Stomach (tissue), 4 donors: ENCODE measurements around the gene SAFB.

Experiments used
- EP300 ChIP-seq: sonication (generic); formaldehyde crosslinking; IDR thresholded peaks from one replicate; pipeline ENCODE4 v1.6.1; 2017; ENCODE audit warnings: antibody characterized with exemption
- POLR2A ChIP-seq, 4 donors: fragments of 450-650 bp; IDR thresholded peaks; one replicate each; pipeline ENCODE4 v1.6.1; 2016; ENCODE audit warnings: antibody characterized with exemption in 4 of 4, control low read depth in 2 of 4, mild to moderate bottlenecking in 1 of 4, moderate library complexity in 1 of 4
- POLR2AphosphoS5 ChIP-seq, 3 donors: sonication (generic); formaldehyde crosslinking; IDR thresholded peaks; one replicate each; pipeline ENCODE4 v1.6.1; 2016; ENCODE audit warnings: antibody characterized with exemption in 3 of 3
- TF ChIP-seq, protein P1 (sequence below), 7 experiments: fragments of 450-650 bp in 4 of 7; fragments of 200-600 bp in 3 of 7; sonication (generic) in 3 of 7; IDR thresholded peaks; one replicate each; pipeline ENCODE4 v1.5.1; 2016 to 2019; ENCODE audit warnings: antibody characterized with exemption in 7 of 7, control low read depth in 2 of 7, mild to moderate bottlenecking in 1 of 7

DNA sequence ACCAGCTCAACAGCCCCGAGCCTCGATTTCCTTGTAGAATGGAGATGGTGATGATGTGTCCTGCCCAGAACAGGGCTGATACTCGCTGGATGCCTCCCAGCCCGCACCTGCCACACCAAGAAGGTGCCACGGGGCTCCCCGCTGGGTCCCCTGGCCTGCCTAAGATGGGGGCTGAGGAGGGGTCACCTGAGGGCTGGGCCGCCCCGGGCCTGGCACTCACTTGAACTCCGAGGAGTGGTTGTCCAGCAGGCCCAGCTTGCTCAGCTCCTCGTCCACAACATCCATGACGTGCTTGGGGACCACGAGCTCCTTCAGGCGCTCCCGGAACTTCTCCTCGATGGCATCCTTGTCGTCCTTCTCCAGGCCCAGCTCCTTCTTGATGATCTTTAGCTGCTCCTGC, 82.7 kb downstream of the SAFB start:
- TF ChIP-seq, protein P1, sequence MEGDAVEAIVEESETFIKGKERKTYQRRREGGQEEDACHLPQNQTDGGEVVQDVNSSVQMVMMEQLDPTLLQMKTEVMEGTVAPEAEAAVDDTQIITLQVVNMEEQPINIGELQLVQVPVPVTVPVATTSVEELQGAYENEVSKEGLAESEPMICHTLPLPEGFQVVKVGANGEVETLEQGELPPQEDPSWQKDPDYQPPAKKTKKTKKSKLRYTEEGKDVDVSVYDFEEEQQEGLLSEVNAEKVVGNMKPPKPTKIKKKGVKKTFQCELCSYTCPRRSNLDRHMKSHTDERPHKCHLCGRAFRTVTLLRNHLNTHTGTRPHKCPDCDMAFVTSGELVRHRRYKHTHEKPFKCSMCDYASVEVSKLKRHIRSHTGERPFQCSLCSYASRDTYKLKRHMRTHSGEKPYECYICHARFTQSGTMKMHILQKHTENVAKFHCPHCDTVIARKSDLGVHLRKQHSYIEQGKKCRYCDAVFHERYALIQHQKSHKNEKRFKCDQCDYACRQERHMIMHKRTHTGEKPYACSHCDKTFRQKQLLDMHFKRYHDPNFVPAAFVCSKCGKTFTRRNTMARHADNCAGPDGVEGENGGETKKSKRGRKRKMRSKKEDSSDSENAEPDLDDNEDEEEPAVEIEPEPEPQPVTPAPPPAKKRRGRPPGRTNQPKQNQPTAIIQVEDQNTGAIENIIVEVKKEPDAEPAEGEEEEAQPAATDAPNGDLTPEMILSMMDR (IDR thresholded peaks at IDR 0.05): no peak
- TF ChIP-seq POLR2A (IDR thresholded peaks at IDR 0.05) (no peak), EP300 (no peak), POLR2AphosphoS5 (IDR thresholded peaks at IDR 0.05) (no peak)
